Bladder microvascular endothelial cell (primary cell): ENCODE data around the gene CLMP. TPM values are rescaled to one million over a fixed set of nuclear protein-coding genes. Genes with fewer than 3 reads are reported as not detected.

ENCODE experiments used
- total RNA-seq: library from RNA; depleted of rRNA; stranded (reverse); fragments of >200 nt; gene quantifications from 2 replicates; pipeline ENCODE4 v1.2.3, GENCODE V29; 2014

The CLMP gene, protein sequence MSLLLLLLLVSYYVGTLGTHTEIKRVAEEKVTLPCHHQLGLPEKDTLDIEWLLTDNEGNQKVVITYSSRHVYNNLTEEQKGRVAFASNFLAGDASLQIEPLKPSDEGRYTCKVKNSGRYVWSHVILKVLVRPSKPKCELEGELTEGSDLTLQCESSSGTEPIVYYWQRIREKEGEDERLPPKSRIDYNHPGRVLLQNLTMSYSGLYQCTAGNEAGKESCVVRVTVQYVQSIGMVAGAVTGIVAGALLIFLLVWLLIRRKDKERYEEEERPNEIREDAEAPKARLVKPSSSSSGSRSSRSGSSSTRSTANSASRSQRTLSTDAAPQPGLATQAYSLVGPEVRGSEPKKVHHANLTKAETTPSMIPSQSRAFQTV
- total RNA-seq: 0.06 and 0.32 TPM in 2 replicates

DNA sequence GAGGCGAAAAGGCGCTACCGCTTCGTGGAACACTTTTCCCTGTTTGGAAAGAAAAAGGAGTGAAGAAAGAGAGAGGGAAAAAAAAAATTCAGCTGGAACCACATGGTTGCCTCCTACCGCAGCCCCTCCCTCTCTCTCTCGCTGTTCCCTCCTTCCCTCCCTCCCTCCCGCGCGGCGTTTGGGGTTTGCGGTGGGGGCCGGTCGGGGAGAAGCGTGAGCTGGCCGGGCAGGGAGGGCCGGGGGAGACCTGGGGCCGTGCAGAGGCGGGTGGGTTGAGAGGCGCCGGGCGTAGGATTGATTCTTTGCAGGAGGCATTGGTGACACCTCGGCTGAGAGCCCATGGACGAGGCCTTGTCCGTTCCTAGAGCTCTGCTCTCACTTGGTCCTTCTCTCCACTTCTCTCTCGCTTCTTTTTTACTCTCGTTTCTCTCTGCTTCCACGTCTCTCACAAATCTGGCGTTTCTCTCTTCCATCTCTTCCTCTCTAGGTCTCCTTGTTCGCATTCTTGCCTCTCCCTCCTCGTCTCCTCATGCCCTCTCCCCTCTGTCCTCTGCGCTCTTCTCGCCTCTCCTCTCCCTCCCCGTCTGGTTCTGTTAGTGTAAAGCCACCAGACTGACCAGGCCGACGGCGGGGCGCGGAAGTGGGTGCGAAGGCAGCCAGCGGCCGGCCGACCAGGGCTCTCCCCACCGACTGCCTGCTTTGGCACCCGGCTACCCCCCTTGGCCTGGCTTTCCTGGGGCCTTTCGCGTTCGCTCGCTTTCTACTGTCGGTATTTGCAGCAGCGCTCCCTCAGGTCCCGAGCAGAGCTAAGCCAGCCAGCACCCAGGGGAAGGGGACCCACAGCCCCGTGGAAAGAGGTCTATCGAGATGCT, at the start of gene CLMP:
CLMP (minus strand) TSS at position 61 of the 872 bp plus-strand sequence. CDS start 308 bp downstream, outside the sequence.

DNA sequence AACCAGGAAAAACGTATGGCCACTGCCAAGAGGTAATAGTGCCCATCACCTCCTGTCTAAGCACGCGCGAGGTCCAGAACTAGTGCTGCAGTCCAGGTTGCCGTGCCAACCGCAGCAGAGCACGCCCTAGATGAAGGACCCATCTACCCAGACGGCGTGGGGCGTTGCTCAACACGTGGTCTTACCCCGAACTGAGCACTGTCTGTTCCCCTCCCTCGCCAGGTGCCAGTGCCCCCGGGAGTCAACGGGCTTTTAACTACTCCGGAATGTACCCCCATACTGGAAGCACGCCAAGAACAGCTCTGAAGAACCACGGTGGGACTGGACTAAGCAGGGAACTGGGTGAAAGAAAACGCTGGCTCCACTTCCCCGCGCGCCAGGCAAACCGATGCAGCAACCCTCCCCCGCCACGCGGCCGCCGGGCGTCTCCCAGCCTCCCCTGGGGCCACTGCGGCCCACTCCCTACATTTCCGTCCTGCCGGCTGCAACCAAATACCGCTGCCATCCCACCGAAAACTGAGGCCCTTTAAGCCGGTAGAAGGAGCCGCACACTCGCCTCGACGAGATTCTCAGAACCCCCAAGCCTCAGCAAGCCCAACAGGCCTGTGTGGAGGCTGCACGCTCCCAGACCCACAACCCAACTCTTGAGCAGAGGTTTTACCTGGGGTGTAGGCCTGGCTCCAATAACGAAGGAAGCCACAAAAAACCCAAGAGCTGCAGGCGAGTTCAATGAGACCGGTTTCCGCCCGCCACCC, 133.5 kb downstream of the CLMP start, which contains the start of gene HSPA8:
HSPA8 (minus strand) TSS at position 734 of the 755 bp plus-strand sequence. CDS start 812 bp downstream, outside the sequence.

Other genes with a start within 250 kb of the CLMP start
- gene BSX, start 213.4 kb downstream of the CLMP start, total RNA-seq: not detected in 2 replicates
- gene HSPA8, start 133.1 kb downstream of the CLMP start, total RNA-seq: 1,609 and 2,203 TPM in 2 replicates
- 1.9 and 2.0 TPM in 2 replicates for gene GRAMD1B, start 235.0 kb upstream of the CLMP start, total RNA-seq